ENCODE results near the gene EIF4A3. TPM values are rescaled to one million over a fixed set of nuclear protein-coding genes. Genes with fewer than 3 reads are reported as not detected.

Gene EIF4A3
- polyA plus RNA-seq, 1 donor (not counting 4 experiments of a cell fraction or from before 2014, with no cell fraction given), result 143 TPM

DNA sequence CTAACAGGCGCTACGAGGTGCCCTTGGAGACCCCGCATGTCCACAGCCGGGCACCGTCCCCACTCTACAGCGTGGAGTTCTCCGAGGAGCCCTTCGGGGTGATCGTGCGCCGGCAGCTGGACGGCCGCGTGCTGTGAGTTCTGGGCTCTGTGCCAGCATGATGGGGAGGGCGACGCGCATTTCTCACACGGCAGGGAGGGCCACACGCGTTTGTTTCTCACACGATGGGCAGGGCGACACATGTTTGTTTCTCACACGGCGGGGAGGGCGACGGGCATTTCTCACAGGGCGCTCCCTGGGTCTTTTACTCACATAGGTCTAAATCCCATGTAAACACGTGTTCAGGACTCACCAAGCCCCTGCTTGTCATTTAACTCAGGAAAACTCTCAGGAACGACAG is 41.2 kb downstream of the EIF4A3 start:
- Histone ChIP-seq H3K9me3 (ENCODE audit: control insufficient read depth, low read depth, low read length) (no peaks in the 10 kb centered on the region), H3K9me1 (ENCODE audit: control insufficient read depth, extremely low read depth, insufficient read depth, low read length) (no peaks in the 10 kb centered on the region), H4K20me1 (ENCODE audit: control insufficient read depth, extremely low read depth, insufficient read depth, low read length) (no peaks in the 10 kb centered on the region), H2AFZ (ENCODE audit: control insufficient read depth, low read length) (no peak overlapping the region), H3K4me3 (ENCODE audit: control insufficient read depth in 2 of 3, extremely low read depth in 1 of 3, insufficient read depth in 2 of 3, low read depth in 1 of 3, low read length in 3 of 3) (no peak overlapping the region), H3K4me1 (ENCODE audit: control insufficient read depth, extremely low read depth, insufficient read depth, low read length) (peaks cover 33% of the 10 kb centered on the region), H3K27me3 (ENCODE audit: control insufficient read depth, extremely low read depth, insufficient read depth, low read length) (peaks cover 15% of the 10 kb centered on the region), H3K9ac (ENCODE audit: control insufficient read depth, extremely low read depth, insufficient read depth, low read length) (no peak overlapping the region), H3K79me2 (ENCODE audit: control insufficient read depth, insufficient read depth, low read length) (no peaks in the 10 kb centered on the region), H3K36me3 (ENCODE audit: control insufficient read depth in 2 of 2, extremely low read depth in 1 of 2, insufficient read depth in 2 of 2, low read length in 2 of 2) (no peaks in the 10 kb centered on the region), H3K4me2 (ENCODE audit: control insufficient read depth, extremely low read depth, insufficient read depth, low read depth, low read length) (peak overlapping the region; percentile 19), H3K27ac (ENCODE audit: control insufficient read depth, insufficient read depth, low read length) (no peak overlapping the region)
- dilution Hi-C loops (cut with MboI; ENCODE audit: extremely low pct_ligation_motif_present, low sequenced_read_pairs), result no loop called here
- no peak for DNase-seq (ENCODE audit: low read depth, low spot score)
- TF ChIP-seq, protein P1, sequence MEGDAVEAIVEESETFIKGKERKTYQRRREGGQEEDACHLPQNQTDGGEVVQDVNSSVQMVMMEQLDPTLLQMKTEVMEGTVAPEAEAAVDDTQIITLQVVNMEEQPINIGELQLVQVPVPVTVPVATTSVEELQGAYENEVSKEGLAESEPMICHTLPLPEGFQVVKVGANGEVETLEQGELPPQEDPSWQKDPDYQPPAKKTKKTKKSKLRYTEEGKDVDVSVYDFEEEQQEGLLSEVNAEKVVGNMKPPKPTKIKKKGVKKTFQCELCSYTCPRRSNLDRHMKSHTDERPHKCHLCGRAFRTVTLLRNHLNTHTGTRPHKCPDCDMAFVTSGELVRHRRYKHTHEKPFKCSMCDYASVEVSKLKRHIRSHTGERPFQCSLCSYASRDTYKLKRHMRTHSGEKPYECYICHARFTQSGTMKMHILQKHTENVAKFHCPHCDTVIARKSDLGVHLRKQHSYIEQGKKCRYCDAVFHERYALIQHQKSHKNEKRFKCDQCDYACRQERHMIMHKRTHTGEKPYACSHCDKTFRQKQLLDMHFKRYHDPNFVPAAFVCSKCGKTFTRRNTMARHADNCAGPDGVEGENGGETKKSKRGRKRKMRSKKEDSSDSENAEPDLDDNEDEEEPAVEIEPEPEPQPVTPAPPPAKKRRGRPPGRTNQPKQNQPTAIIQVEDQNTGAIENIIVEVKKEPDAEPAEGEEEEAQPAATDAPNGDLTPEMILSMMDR (optimal IDR thresholded peaks at IDR 0.05 in 1 of 3, IDR thresholded peaks at IDR 0.05 in 1 of 3, conservative IDR thresholded peaks at IDR 0.05 in 1 of 3; ENCODE audit: extremely low read depth in 1 of 3, insufficient read depth in 2 of 3, low read length in 3 of 3), result no peak
- TF ChIP-seq EZH2 (IDR thresholded peaks at IDR 0.05; ENCODE audit: low read length), result no peak
- no peak for FAIRE-seq

DNA sequence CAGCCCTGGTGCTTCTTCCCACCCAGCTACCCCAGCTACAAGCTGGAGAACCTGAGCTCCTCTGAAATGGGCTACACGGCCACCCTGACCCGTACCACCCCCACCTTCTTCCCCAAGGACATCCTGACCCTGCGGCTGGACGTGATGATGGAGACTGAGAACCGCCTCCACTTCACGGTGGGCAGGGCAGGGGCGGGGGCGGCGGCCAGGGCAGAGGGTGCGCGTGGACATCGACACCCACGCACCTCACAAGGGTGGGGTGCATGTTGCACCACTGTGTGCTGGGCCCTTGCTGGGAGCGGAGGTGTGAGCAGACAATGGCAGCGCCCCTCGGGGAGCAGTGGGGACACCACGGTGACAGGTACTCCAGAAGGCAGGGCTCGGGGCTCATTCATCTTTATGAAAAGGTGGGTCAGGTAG is 42.0 kb downstream of the EIF4A3 start:
- FAIRE-seq (no peak), DNase-seq (ENCODE audit: low read depth, low spot score) (no peak)
- no peaks in the 10 kb centered on the region for H3K9me1 ChIP-seq (ENCODE audit: control insufficient read depth, extremely low read depth, insufficient read depth, low read length)
- H3K4me2 ChIP-seq (ENCODE audit: control insufficient read depth, extremely low read depth, insufficient read depth, low read depth, low read length), result no peak overlapping the region
- no peaks in the 10 kb centered on the region for H3K79me2 ChIP-seq (ENCODE audit: control insufficient read depth, insufficient read depth, low read length)
- H3K27me3 ChIP-seq (ENCODE audit: control insufficient read depth, extremely low read depth, insufficient read depth, low read length), result peaks cover 15% of the 10 kb centered on the region
- no peaks in the 10 kb centered on the region for H3K9me3 ChIP-seq (ENCODE audit: control insufficient read depth, low read depth, low read length)
- no peak overlapping the region for H3K9ac ChIP-seq (ENCODE audit: control insufficient read depth, extremely low read depth, insufficient read depth, low read length)
- H3K27ac ChIP-seq (ENCODE audit: control insufficient read depth, insufficient read depth, low read length), result no peak overlapping the region
- H3K36me3 ChIP-seq (ENCODE audit: control insufficient read depth in 2 of 2, extremely low read depth in 1 of 2, insufficient read depth in 2 of 2, low read length in 2 of 2), result no peaks in the 10 kb centered on the region
- no peak overlapping the region for H3K4me3 ChIP-seq (ENCODE audit: control insufficient read depth in 2 of 3, extremely low read depth in 1 of 3, insufficient read depth in 2 of 3, low read depth in 1 of 3, low read length in 3 of 3)
- no peak for TF ChIP-seq EZH2 (IDR thresholded peaks at IDR 0.05; ENCODE audit: low read length)
- TF ChIP-seq, protein P1 (optimal IDR thresholded peaks at IDR 0.05 in 1 of 3, IDR thresholded peaks at IDR 0.05 in 1 of 3, conservative IDR thresholded peaks at IDR 0.05 in 1 of 3; ENCODE audit: extremely low read depth in 1 of 3, insufficient read depth in 2 of 3, low read length in 3 of 3), result no peak
- H4K20me1 ChIP-seq (ENCODE audit: control insufficient read depth, extremely low read depth, insufficient read depth, low read length), result no peaks in the 10 kb centered on the region
- no peak overlapping the region for H2AFZ ChIP-seq (ENCODE audit: control insufficient read depth, low read length)
- H3K4me1 ChIP-seq (ENCODE audit: control insufficient read depth, extremely low read depth, insufficient read depth, low read length), result peaks cover 32% of the 10 kb centered on the region
- dilution Hi-C loops (cut with MboI; ENCODE audit: extremely low pct_ligation_motif_present, low sequenced_read_pairs), result no loop called here

Data from keratinocyte (primary cell).